Measurements from ENCODE around the gene KLF12.

DNA sequence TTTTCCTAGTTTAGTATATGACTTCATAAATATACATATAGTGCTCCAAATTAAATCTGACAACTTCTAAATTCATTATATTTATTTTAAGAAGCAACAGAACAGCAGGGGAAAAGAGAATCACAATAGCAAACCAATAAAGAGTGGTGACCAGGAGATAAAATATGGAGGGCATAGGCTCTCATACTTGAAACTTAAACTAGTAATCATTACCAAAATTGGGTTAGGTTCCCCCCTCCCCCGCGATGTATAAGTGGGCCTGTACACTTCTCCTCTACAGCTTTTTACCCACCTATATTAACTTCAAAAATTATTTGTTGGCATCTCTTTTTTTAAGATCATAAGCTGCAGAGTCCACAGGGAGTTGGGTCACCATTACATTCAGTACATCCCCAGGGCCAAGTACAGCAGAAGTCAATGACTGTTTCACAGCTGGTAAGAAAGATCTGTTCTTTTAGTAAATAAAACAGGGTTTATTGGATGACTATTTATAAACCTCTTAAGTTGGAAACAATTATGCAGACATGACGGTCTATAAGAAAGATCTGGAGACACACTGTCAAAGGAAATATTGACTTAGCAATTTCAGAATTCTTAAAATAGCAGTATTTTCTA, 29.4 kb downstream of the KLF12 start:
- TF ChIP-seq, protein P1, sequence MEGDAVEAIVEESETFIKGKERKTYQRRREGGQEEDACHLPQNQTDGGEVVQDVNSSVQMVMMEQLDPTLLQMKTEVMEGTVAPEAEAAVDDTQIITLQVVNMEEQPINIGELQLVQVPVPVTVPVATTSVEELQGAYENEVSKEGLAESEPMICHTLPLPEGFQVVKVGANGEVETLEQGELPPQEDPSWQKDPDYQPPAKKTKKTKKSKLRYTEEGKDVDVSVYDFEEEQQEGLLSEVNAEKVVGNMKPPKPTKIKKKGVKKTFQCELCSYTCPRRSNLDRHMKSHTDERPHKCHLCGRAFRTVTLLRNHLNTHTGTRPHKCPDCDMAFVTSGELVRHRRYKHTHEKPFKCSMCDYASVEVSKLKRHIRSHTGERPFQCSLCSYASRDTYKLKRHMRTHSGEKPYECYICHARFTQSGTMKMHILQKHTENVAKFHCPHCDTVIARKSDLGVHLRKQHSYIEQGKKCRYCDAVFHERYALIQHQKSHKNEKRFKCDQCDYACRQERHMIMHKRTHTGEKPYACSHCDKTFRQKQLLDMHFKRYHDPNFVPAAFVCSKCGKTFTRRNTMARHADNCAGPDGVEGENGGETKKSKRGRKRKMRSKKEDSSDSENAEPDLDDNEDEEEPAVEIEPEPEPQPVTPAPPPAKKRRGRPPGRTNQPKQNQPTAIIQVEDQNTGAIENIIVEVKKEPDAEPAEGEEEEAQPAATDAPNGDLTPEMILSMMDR (IDR thresholded peaks at IDR 0.05; ENCODE audit: extremely low read depth in 1 of 2, insufficient read depth in 1 of 2, low read depth in 1 of 2, low read length in 2 of 2): no peak
- TF ChIP-seq JUN (IDR thresholded peaks at IDR 0.05; ENCODE audit: borderline replicate concordance, insufficient read depth, insufficient read length, low read depth): no peak
- TF ChIP-seq POLR2AphosphoS5 (IDR thresholded peaks at IDR 0.05; ENCODE audit: insufficient read depth, low read depth, low read length): no peak
- TF ChIP-seq POLR2A (IDR thresholded peaks at IDR 0.05; ENCODE audit: low read depth, low read length): no peak
- TF ChIP-seq EZH2 (IDR thresholded peaks at IDR 0.05; ENCODE audit: borderline replicate concordance, low read depth, low read length, severe bottlenecking): no peak
- TF ChIP-seq MYC (IDR thresholded peaks at IDR 0.05; ENCODE audit: low read depth, low read length): no peak

Measured in endothelial cell of umbilical vein (primary cell).